Colonic mucosa (tissue), 4 donors: ENCODE measurements around the gene CCSER2. TPM values are rescaled to one million over a fixed set of nuclear protein-coding genes. Genes with fewer than 3 reads are reported as not detected.
"Not testable (repeated sequence)": the region's sequence is repeated elsewhere in the genome, so short reads cannot be mapped to it uniquely, and the experiment has no call there.

Experiments
- DNase-seq: peaks from one replicate; pipeline ENCODE4 v3.0.0-alpha.2; 2020
- H3K27ac ChIP-seq: fragments of 200-600 bp; one replicate; pipeline ENCODE4 v1.8.0; 2021
- H3K27me3 ChIP-seq: fragments of 200-600 bp; one replicate; pipeline ENCODE4 v1.8.0; 2021
- H3K36me3 ChIP-seq: fragments of 200-600 bp; one replicate; pipeline ENCODE4 v1.8.0; 2021
- H3K4me1 ChIP-seq: fragments of 200-600 bp; one replicate; pipeline ENCODE4 v1.8.0; 2021; ENCODE audit warnings: mild to moderate bottlenecking
- H3K4me3 ChIP-seq: fragments of 200-600 bp; one replicate; pipeline ENCODE4 v1.8.0; 2021
- H3K9ac ChIP-seq, 2 donors: one replicate each; pipeline ENCODE4 v1.7.0; 2013; ENCODE audit warnings: control low read depth in 2 of 2, low read depth in 2 of 2, low read length in 2 of 2
- H3K9me3 ChIP-seq: fragments of 200-600 bp; one replicate; pipeline ENCODE4 v1.8.0; 2021
- CTCF ChIP-seq: fragments of 200-600 bp; IDR thresholded peaks from one replicate; pipeline ENCODE4 v1.8.0; 2022; ENCODE audit warnings: antibody characterized with exemption, mild to moderate bottlenecking
- intact Hi-C: fragments of 100-400 bp; cut with DNase I; formaldehyde crosslinking; loops from one replicate; pipeline ENCODE4 v1.14.1; 2022
- total RNA-seq, 2 donors: library from RNA; stranded (reverse); fragmentation: NEBNext Ultra II Directional in 1 of 2; extraction: Animal tissue kit (Norgen Biotek cat#: 25700) in 1 of 2; gene quantifications; one replicate each; pipeline ENCODE4 v1.2.1, GENCODE V29; 2021
- donor health status: healthy.
- donor health status: DM: no; HTN: no; CAD: no.
- donor health status: DM: no; HTN: no; CAD: no.

Gene CCSER2
- total RNA-seq, 2 donors from 2014 or later, result 33.7 to 64.5 TPM

DNA sequence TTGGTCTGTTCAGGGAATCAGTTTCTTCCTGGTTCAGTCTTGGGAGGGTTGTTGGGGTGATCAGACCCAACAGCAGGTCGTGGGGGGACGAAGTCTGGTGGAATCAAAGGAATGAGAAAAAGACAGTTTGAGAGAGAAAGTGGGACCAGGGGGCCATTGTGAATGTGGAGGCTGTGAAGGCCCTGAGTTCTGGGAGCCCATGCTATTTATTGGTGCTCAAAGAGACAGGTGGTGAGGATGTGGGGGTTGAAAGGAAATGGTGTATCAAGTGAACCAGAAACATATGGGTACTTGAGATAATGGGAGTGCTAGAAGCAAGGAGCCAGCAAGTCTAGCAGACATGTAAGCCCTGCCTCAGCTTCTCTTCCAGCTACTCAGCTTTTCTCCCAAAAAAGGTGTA, 84.1 kb downstream of the CCSER2 start:
- TF ChIP-seq CTCF, result no peak
- Histone ChIP-seq H3K27ac (no peak overlapping the region), H3K9ac (no peak overlapping the region)

GRCh38 chr10:84414110-84414509, 85.7 kb downstream of the CCSER2 start:
- H3K9me3 ChIP-seq, H3K36me3 ChIP-seq, H3K4me3 ChIP-seq, H3K27ac ChIP-seq, DNase-seq, H3K27me3 ChIP-seq, H3K9ac ChIP-seq, H3K4me1 ChIP-seq, intact Hi-C loops: not testable (repeated sequence)

More for the DNA sequence above, 84.1 kb downstream of the CCSER2 start:
- no peaks in the 10 kb centered on the region for H3K36me3 ChIP-seq
- no peaks in the 10 kb centered on the region for H3K9me3 ChIP-seq
- no peaks in the 10 kb centered on the region for H3K4me1 ChIP-seq
- no peaks in the 10 kb centered on the region for H3K27me3 ChIP-seq
- H3K4me3 ChIP-seq, result no peak overlapping the region
- intact Hi-C loops, result no loop called here
- DNase-seq, result no peak

DNA sequence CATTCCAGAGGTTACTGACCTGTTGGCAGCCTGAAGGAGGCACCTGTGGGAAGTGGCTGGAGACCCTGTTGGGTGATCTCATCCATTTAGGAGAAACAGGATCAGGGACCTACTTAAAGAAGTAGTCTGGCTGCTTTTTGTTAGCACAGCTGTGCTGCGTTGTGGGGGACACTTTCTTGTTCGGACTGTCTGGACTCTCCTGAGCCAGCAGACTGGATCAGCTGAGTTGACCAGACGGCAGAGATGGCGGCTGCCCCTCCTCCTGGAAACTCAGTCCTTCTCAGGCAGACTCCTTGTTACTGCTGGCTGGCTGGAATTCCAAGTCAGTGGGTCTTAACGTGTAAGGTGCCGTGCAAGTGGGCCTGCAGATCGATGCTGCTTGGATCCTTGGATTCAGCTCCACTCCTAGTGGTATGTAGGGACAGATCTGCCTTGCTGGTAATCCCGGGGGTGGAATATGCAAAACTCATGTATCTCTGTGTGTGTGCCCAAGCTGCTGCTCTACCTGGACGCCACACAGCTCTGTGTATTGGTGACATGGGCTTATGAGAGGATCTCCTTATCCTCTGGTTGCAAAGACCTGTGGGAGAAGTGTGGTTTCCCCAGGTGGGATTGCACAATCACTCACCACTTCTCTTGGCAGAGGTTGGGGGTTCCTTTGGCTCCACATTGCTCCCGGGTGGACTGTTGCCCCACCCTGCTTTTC, 87.3 kb downstream of the CCSER2 start:
- Histone ChIP-seq H3K27me3 (no peaks in the 10 kb centered on the region), H3K4me3 (no peak overlapping the region), H3K36me3 (no peaks in the 10 kb centered on the region), H3K9me3 (no peaks in the 10 kb centered on the region), H3K9ac (peak overlapping the region in 1 of 2 donors; percentile 60), H3K27ac (peak overlapping the region; percentile 11), H3K4me1 (no peaks in the 10 kb centered on the region)
- TF ChIP-seq CTCF, result no peak
- intact Hi-C loops, result no loop called here
- DNase-seq, result peak; percentile 47

- Histone ChIP-seq H3K4me1 (no peaks in the 10 kb centered on the region), H3K9me3 (no peaks in the 10 kb centered on the region), H3K27ac (peak overlapping the region; percentile 11), H3K9ac (peak overlapping the region in 1 of 2 donors; percentile 60), H3K36me3 (no peaks in the 10 kb centered on the region), H3K4me3 (no peak overlapping the region), H3K27me3 (no peaks in the 10 kb centered on the region)
- DNase-seq, result no peak
- TF ChIP-seq CTCF, result no peak
- intact Hi-C loops, result no loop called here
These were observed 87.8 kb downstream of the CCSER2 start for GRCh38 chr10:84416245-84416555.

GRCh38 chr10:84423719-84424118, 95.3 kb downstream of the CCSER2 start:
- H3K4me1 ChIP-seq, result no peaks in the 10 kb centered on the region
- H3K27ac ChIP-seq, result no peak overlapping the region
- no peak overlapping the region for H3K4me3 ChIP-seq
- DNase-seq, result no peak
- no peaks in the 10 kb centered on the region for H3K27me3 ChIP-seq
- no peaks in the 10 kb centered on the region for H3K9me3 ChIP-seq
- no peaks in the 10 kb centered on the region for H3K36me3 ChIP-seq
- intact Hi-C loops, result no loop called here
- TF ChIP-seq CTCF, result no peak
- H3K9ac ChIP-seq, result no peak overlapping the region

DNA sequence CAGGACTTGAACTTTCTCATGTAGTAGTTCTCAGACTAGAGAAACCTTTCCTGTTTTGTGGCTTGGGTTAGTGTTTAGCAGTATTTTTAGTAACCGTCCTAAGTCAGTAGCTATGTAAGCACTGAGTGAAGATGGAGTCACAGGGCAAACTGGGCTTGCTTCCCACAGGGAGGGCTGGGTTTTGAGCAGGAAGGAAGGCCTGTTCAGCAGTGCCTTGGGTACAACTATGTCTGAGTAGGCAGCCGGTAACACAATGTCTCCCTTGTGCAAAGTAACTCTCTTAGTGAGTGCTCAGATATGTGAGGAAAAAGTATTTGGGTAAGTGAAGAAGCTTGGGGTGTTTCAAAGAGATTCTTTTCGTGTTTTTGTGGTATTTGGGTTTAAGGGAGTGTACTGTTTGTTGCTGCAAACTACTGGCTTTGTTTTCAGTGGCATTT, 96.4 kb downstream of the CCSER2 start:
- H3K27ac ChIP-seq, result peak overlapping the region; percentile 51
- no peak for TF ChIP-seq CTCF
- H3K4me3 ChIP-seq, result no peak overlapping the region
- H3K27me3 ChIP-seq, result no peaks in the 10 kb centered on the region
- H3K9me3 ChIP-seq, result no peaks in the 10 kb centered on the region
- DNase-seq, result peak; percentile 85
- H3K9ac ChIP-seq, result peak overlapping the region in 1 of 2 donors; percentile 4
- intact Hi-C loops, result loop anchor here (5.0 kb wide), 1 partner anchor 113 kb away; no protein-coding TSS in a partner anchor
- H3K4me1 ChIP-seq, result no peaks in the 10 kb centered on the region
- no peaks in the 10 kb centered on the region for H3K36me3 ChIP-seq
